CD4-positive, alpha-beta T cell treated with Interleukin-12 subunit alpha and Interleukin-12 subunit beta, for 1 hour (primary cell): Measurements from ENCODE around the gene MTA2.

ENCODE experiments used
- DNase-seq: peaks from one replicate; pipeline ENCODE4 v3.0.0-alpha.2; 2020

MTA2 gene

GRCh38 chr11:62545437-62546243, 56.0 kb downstream of the MTA2 start:
- DNase-seq: peak; percentile 74

- peak; percentile 65 for DNase-seq
These were observed 56.9 kb downstream of the MTA2 start for GRCh38 chr11:62544581-62545436.

- DNase-seq: peak; percentile 40
These were observed 57.8 kb downstream of the MTA2 start for GRCh38 chr11:62543680-62544444.
